Endothelial cell (in vitro differentiated cells): ENCODE measurements around the gene FKBP10. TPM values are rescaled to one million over a fixed set of nuclear protein-coding genes. Genes with fewer than 3 reads are reported as not detected.

Experiments used
- DNase-seq: peaks from one replicate; pipeline ENCODE4 v3.0.0; 2021; ENCODE audit warnings: low spot score
- H3K27ac Mint-ChIP-seq: one replicate; pipeline ENCODE4 v1.8.0; 2021; ENCODE audit warnings: mixed read lengths, inconsistent platforms; ENCODE audit not compliant: unreplicated experiment
- H3K27me3 Mint-ChIP-seq: one replicate; pipeline ENCODE4 v1.8.0; 2021; ENCODE audit warnings: mild to moderate bottlenecking, moderate library complexity, mixed read lengths, inconsistent platforms; ENCODE audit not compliant: unreplicated experiment
- H3K36me3 Mint-ChIP-seq: one replicate; pipeline ENCODE4 v1.8.0; 2021; ENCODE audit warnings: mild to moderate bottlenecking, low read depth, mixed read lengths, inconsistent platforms; ENCODE audit not compliant: unreplicated experiment
- H3K4me1 Mint-ChIP-seq: one replicate; pipeline ENCODE4 v1.8.0; 2021; ENCODE audit warnings: mild to moderate bottlenecking, mixed read lengths, inconsistent platforms; ENCODE audit not compliant: unreplicated experiment
- H3K4me3 Mint-ChIP-seq: one replicate; pipeline ENCODE4 v1.8.0; 2021; ENCODE audit warnings: mild to moderate bottlenecking, mixed read lengths, inconsistent platforms; ENCODE audit not compliant: unreplicated experiment
- H3K9me3 Mint-ChIP-seq: one replicate; pipeline ENCODE4 v1.8.0; 2021; ENCODE audit warnings: mixed read lengths, inconsistent platforms; ENCODE audit not compliant: unreplicated experiment
- total RNA-seq: library from RNA; stranded (reverse); fragmentation: NEBNext Ultra II Directional; extraction: Animal tissue kit (Norgen Biotek cat#: 25700); gene quantifications from one replicate; pipeline ENCODE4 v1.2.1, GENCODE V29; 2021; ENCODE audit not compliant: unreplicated experiment
- TF ChIP-seq, protein P1 (sequence below): fragments of 200-600 bp; sonication (generic); IDR thresholded peaks from one replicate; pipeline ENCODE4 v1.5.0; 2021; ENCODE audit warnings: antibody characterized with exemption; ENCODE audit not compliant: unreplicated experiment

Gene FKBP10
- total RNA-seq, 1 donor from 2014 or later, result 167 TPM

DNA sequence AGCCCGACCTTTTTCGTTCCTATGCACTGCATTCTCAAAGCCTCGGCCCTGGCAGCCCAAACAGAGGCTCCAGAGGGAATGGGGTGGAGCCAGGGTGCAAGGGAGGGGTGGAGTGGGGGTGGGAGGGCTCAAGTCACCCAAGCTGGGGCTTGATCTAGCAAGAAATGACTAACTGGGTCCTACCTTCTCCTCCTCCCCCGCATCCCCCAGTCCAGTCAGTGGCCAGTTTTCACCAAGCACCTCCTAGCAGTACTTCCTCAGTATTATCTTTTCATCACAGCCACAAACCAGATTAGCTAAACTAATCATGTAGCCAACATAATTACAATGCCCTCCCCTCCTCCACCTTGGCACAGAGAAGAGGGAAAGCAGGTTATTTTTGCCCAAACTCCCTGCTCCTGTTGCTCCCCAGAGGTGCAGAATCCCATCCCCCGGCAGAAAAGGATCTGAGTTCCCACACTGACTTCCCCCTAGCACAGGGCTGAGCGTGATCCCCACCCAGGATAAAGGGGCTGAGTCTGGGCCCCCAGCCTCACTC is 28.5 kb upstream of the FKBP10 start:
- TF ChIP-seq, protein P1, sequence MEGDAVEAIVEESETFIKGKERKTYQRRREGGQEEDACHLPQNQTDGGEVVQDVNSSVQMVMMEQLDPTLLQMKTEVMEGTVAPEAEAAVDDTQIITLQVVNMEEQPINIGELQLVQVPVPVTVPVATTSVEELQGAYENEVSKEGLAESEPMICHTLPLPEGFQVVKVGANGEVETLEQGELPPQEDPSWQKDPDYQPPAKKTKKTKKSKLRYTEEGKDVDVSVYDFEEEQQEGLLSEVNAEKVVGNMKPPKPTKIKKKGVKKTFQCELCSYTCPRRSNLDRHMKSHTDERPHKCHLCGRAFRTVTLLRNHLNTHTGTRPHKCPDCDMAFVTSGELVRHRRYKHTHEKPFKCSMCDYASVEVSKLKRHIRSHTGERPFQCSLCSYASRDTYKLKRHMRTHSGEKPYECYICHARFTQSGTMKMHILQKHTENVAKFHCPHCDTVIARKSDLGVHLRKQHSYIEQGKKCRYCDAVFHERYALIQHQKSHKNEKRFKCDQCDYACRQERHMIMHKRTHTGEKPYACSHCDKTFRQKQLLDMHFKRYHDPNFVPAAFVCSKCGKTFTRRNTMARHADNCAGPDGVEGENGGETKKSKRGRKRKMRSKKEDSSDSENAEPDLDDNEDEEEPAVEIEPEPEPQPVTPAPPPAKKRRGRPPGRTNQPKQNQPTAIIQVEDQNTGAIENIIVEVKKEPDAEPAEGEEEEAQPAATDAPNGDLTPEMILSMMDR, result no peak

DNA sequence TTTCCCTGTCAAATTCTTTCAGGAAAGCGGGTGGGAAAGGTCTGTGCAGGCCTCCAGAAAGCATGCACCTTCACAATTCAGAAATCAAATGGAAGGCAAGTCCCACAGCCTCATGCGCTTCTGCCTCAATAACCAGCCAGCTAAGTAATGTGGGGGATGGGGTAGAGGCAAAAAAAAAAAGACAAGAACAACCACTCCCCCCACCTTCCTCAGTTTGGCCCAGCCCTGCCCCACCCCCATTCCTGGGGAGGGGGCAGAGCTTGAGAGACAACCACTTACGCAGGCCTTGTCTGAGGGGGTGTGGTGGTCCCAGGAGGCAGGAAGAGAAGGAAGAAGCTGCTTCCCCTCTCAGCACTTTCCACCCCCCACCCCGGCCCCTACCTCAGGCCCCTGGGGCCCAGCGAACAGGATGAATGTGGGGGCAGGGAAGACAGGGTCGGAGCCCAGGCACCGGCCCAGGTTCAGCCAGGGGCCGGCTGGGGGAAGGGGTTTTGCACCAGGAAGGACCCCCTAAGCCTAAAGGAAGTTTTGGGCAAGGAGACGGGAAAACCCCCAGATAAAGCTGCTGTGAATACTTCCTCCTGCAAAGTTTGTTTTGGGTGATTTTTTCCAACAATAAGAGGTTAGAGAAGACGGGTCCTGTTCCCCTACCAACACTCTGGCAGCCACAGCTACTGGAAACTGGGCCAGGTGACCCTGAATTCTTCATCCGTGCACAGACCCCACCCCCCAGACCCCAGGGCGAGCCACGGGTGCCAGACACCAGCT is 27.5 kb upstream of the FKBP10 start:
- TF ChIP-seq, protein P1, result no peak
- DNase-seq, result peak; percentile 86
- Mint-ChIP-seq H3K4me3 (peak overlapping the region; percentile 97), H3K27ac (peak overlapping the region; percentile 87), H3K4me1 (peaks cover 34% of the 10 kb centered on the region), H3K36me3 (peaks cover 28% of the 10 kb centered on the region), H3K27me3 (peaks cover 13% of the 10 kb centered on the region), H3K9me3 (no peaks in the 10 kb centered on the region)

More for the DNA sequence above, 28.5 kb upstream of the FKBP10 start:
- Mint-ChIP-seq H3K27ac (peak overlapping the region; percentile 87), H3K4me3 (peak overlapping the region; percentile 97), H3K4me1 (peaks cover 34% of the 10 kb centered on the region), H3K27me3 (peaks cover 13% of the 10 kb centered on the region), H3K9me3 (no peaks in the 10 kb centered on the region), H3K36me3 (peaks cover 28% of the 10 kb centered on the region)
- DNase-seq, result no peak

DNA sequence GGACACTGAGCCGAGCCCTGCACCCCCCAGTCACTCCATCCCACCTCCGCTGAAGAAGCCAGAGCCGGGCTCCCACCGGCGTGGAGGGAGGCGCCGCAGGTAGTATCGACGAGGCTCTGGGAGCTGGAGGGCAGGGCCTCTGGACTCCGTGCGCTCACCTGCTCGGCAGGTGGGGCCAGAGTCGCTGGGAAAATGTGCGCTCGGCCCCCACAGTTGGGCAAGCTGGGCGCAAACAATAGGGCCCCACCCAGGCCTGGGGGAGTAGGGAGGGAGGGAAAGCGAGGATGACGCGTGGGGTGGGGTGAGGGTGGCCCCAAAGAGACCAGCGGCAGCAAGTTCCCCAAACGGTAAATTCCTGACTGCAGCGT is 27.0 kb upstream of the FKBP10 start:
- H3K4me1 Mint-ChIP-seq, result peaks cover 37% of the 10 kb centered on the region
- H3K4me3 Mint-ChIP-seq, result peak overlapping the region; percentile 97
- peaks cover 28% of the 10 kb centered on the region for H3K36me3 Mint-ChIP-seq
- peaks cover 16% of the 10 kb centered on the region for H3K27me3 Mint-ChIP-seq
- peak overlapping the region; percentile 82 for H3K27ac Mint-ChIP-seq
- DNase-seq, result no peak
- TF ChIP-seq, protein P1, result no peak
- H3K9me3 Mint-ChIP-seq, result no peaks in the 10 kb centered on the region

DNA sequence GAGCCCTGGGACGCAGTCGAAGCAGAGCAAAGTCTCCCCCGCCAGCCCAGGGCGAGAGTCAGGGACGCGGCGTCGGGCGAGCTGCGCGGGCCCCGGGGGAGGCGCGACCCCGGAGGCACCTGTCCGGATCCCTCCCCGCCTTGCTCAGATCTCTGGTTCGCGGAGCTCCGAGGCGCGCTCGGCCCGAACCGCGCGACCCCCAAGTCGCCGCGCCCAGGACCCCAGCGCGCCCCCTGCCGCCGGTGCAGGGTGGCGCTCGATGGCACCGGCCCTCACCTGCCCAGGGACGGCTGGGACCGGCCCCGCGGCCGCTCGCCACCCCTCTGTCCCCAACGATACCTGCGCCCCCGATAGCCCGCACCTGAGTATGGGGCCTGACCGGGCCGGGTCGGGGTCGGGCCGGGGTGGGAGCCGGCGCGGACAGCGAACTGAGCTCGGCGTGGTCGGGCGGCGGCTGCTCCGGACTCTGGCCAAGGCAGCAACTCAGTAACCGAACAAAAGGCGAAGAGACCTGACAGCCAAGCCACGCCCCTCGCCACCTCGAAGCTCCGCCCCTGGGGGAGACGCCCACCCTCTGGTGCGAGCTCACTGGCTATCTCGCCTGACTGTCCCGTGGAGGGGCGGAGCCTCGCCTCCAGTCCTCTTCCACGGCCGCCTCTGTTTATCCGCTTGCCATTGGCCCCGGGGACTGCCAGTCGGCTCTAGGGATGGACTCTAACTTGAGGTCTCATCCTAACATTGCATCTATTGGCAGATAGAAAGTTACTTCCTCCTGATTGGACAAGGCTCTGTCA is 26.4 kb upstream of the FKBP10 start, which contains the start of gene JUP:
TSS of gene JUP (minus strand) at position 485 of the 794 bp plus-strand sequence. CDS start 14,857 bp downstream, outside the sequence.
- H3K27ac Mint-ChIP-seq, result peak within 1 kb of the TSS; percentile 85

More for the DNA sequence above, 26.4 kb upstream of the FKBP10 start, which contains the start of gene JUP:
- Mint-ChIP-seq H3K27me3 (peaks cover 14% of the 10 kb centered on the region), H3K4me1 (peaks cover 33% of the 10 kb centered on the region), H3K4me3 (peak within 1 kb of the TSS; percentile 97), H3K36me3 (peaks cover 27% of the 10 kb centered on the region), H3K9me3 (no peaks in the 10 kb centered on the region)
- TF ChIP-seq, protein P1, result peak; percentile 95
- DNase-seq, result peak; percentile 100
